HEK293T (cell line): Measurements from ENCODE around the gene PPP1R37.
A peak's percentile ranks its signal among the peaks of the same experiment; 100 is the strongest.

ENCODE experiments used
- CTCF ChIA-PET: fragments of 350-600 bp; formaldehyde crosslinking; extraction: SDS; loops from one replicate; lab custom pipeline; 2021; ENCODE audit warnings: antibody characterized with exemption, inconsistent platforms; lab: Yijun Ruan, JAX
- POLR2A ChIA-PET: fragments of 350-600 bp; formaldehyde crosslinking; extraction: SDS; loops from one replicate; lab custom pipeline; 2020; ENCODE audit warnings: antibody characterized with exemption, inconsistent platforms; lab: Yijun Ruan, JAX
- DNase-seq: peaks from one replicate; pipeline ENCODE4 v3.0.0; 2012; ENCODE audit warnings: mixed read lengths; ENCODE audit errors: extremely low spot score
- ARNT ChIP-seq: fragments of 450-650 bp; IDR thresholded peaks from 2 replicates; pipeline ENCODE4 v1.6.1; 2017; ENCODE audit warnings: mild to moderate bottlenecking
- BHLHE40 ChIP-seq: fragments of 450-650 bp; IDR thresholded peaks from 2 replicates; pipeline ENCODE4 v1.6.1; 2016; ENCODE audit warnings: mild to moderate bottlenecking, moderate library complexity, borderline replicate concordance
- CTBP1 ChIP-seq: fragments of 450-650 bp; IDR thresholded peaks from 2 replicates; pipeline ENCODE4 v1.6.1; 2016; ENCODE audit warnings: borderline replicate concordance
- ELF4 ChIP-seq: fragments of 450-650 bp; IDR thresholded peaks from 2 replicates; pipeline ENCODE4 v1.6.1; 2017; ENCODE audit warnings: antibody characterized with exemption
- FOXA1 ChIP-seq: fragments of 450-650 bp; IDR thresholded peaks from 2 replicates; pipeline ENCODE4 v1.6.1; 2016; ENCODE audit warnings: mild to moderate bottlenecking
- FOXK2 ChIP-seq: fragments of 450-650 bp; IDR thresholded peaks from 2 replicates; pipeline ENCODE4 v1.6.1; 2016; ENCODE audit warnings: mild to moderate bottlenecking
- FOXM1 ChIP-seq: fragments of 450-650 bp; IDR thresholded peaks from 2 replicates; pipeline ENCODE4 v1.6.1; 2017; ENCODE audit warnings: mild to moderate bottlenecking, borderline replicate concordance
- HDGF ChIP-seq: fragments of 450-650 bp; IDR thresholded peaks from 2 replicates; pipeline ENCODE4 v1.6.1; 2017; ENCODE audit warnings: antibody characterized with exemption, borderline replicate concordance
- L3MBTL2 ChIP-seq: fragments of 450-650 bp; conservative IDR thresholded peaks from 2 replicates; pipeline ENCODE4 v1.6.1; 2016; ENCODE audit warnings: mild to moderate bottlenecking
- LEF1 ChIP-seq: fragments of 450-650 bp; IDR thresholded peaks from 2 replicates; pipeline ENCODE4 v1.6.1; 2017; ENCODE audit warnings: mild to moderate bottlenecking, borderline replicate concordance
- NFRKB ChIP-seq: fragments of 450-650 bp; IDR thresholded peaks from 2 replicates; pipeline ENCODE4 v1.6.1; 2016; ENCODE audit warnings: mild to moderate bottlenecking, moderate library complexity
- SP1 ChIP-seq: fragments of 450-650 bp; IDR thresholded peaks from 2 replicates; pipeline ENCODE4 v1.6.1; 2017
- SUZ12 ChIP-seq: fragments of 450-650 bp; IDR thresholded peaks from 2 replicates; pipeline ENCODE4 v1.6.1; 2016; ENCODE audit warnings: mild to moderate bottlenecking
- TARDBP ChIP-seq: fragments of 450-650 bp; IDR thresholded peaks from 2 replicates; pipeline ENCODE4 v1.6.1; 2016
- ZNF384 ChIP-seq: fragments of 450-650 bp; IDR thresholded peaks from 2 replicates; pipeline ENCODE4 v1.6.1; 2016
- TF ChIP-seq, protein P1 (sequence below): fragments of 450-650 bp; IDR thresholded peaks from 2 replicates; pipeline ENCODE4 v1.6.1; 2016

PPP1R37 gene

GRCh38 chr19:45151320-45151719 lies 58.3 kb downstream of the PPP1R37 start:
- ChIA-PET POLR2A (no interaction called here), CTCF (no interaction called here)
- no peak for DNase-seq
- TF ChIP-seq LEF1 (no peak), ELF4 (no peak), SP1 (no peak)
- TF ChIP-seq, protein P1, sequence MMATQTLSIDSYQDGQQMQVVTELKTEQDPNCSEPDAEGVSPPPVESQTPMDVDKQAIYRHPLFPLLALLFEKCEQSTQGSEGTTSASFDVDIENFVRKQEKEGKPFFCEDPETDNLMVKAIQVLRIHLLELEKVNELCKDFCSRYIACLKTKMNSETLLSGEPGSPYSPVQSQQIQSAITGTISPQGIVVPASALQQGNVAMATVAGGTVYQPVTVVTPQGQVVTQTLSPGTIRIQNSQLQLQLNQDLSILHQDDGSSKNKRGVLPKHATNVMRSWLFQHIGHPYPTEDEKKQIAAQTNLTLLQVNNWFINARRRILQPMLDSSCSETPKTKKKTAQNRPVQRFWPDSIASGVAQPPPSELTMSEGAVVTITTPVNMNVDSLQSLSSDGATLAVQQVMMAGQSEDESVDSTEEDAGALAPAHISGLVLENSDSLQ, result no peak

GRCh38 chr19:45151821-45152503 lies 59.0 kb downstream of the PPP1R37 start:
- DNase-seq, result no peak
- TF ChIP-seq ELF4 (no peak), FOXA1 (no peak), CTBP1 (no peak), BHLHE40 (no peak), HDGF (no peak)
- ChIA-PET POLR2A (no interaction called here), CTCF (no interaction called here)

GRCh38 chr19:45152504-45153338 lies 59.7 kb downstream of the PPP1R37 start:
- no peak for DNase-seq
- ChIA-PET POLR2A (no interaction called here), CTCF (no interaction called here)
- no peak for TF ChIP-seq SUZ12
- no peak for TF ChIP-seq ARNT
- TF ChIP-seq FOXK2, result no peak
- TF ChIP-seq, protein P1, result no peak
- TF ChIP-seq ZNF384, result no peak
- no peak for TF ChIP-seq BHLHE40
- no peak for TF ChIP-seq FOXM1
- no peak for TF ChIP-seq HDGF

DNA sequence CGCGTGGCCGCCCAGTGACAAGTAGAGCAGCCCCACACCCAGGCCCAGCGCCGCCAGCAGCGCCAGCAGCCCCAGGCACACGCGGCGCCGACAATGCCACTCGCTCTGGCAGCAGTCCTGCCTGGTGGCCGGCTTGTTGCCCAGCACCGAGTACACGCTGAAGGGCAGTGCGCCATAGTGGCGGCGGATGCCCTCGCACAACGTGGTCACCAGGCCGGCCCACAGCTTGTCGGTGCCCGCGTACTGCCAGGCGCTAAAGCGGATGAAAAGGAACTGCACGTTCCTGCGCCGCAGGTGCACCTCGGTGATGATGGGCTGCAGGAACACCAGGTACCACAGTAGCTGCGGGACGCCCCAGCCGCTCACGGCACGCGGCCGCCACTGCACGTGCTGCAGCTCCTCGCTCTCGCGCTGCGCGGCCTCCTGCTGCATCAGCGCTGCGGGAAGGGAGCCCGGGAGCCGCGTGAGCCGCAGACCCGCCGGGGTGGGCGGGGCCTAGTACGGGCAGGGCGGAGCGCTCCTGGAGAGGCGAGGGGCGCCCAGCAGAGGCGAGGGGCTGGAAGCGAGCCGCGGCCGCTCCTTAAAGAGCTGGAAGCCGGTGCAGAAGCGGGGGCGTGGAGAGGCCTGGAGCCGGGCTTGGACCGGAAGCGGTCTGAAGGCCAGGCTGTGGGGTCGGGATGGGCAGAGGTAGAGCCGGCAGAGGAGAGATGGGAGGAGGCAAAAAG lies 60.5 kb downstream of the PPP1R37 start:
- TF ChIP-seq BHLHE40, result no peak
- TF ChIP-seq L3MBTL2, result peak; percentile 80
- no peak for TF ChIP-seq NFRKB
- no peak for TF ChIP-seq CTBP1
- peak; percentile 71 for DNase-seq
- ChIA-PET POLR2A (no interaction called here), CTCF (no interaction called here)

DNA sequence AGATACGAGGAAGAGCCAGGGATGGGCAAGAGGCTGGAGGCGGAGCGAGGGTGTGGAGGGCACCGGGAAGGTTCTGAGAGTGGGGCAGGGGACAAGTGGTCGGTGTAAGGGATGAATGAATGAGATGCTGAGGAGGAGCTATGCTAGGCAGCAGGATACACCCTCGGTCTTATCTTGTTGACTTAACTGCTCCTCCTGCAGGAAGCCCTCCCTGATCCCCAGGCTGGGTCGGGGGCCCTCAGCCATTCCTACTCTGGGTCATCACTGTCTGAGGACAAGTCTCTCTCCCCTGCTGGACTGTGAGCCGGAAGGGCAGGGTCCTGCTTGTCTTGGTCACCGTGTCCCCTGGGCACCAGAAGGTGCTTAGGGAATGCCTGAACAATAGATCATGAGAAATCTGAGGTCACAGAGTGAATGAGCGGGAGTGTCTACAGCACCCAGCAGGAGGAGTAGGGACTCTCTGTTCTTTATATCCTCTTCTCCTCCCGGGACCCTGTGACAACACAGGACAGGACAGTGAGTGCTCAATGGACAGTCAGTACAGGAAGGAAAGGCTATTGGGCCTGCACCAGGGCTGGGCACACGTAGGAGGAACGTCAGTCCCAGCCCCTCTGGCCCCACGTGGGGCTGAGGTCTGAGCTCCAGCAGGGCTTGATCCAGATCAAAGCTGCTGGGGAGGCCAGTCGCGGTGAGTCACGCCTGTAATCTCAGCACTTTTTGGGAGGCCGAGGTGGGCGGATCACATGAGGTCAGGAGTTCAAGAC lies 61.3 kb downstream of the PPP1R37 start:
- ChIA-PET CTCF (interaction anchor here (1.0 kb wide), 1 partner anchor 323 kb away, joined by 3 read pairs; no protein-coding TSS in a partner anchor), POLR2A (no interaction called here)
- no peak for TF ChIP-seq ZNF384
- TF ChIP-seq, protein P1, result no peak
- no peak for TF ChIP-seq CTBP1
- no peak for TF ChIP-seq L3MBTL2
- TF ChIP-seq ELF4, result no peak
- TF ChIP-seq BHLHE40, result no peak
- no peak for TF ChIP-seq HDGF
- TF ChIP-seq FOXM1, result no peak
- no peak for TF ChIP-seq LEF1
- no peak for TF ChIP-seq TARDBP
- TF ChIP-seq ARNT, result no peak
- no peak for TF ChIP-seq FOXK2
- no peak for TF ChIP-seq SP1
- no peak for TF ChIP-seq NFRKB
- TF ChIP-seq FOXA1, result no peak
- TF ChIP-seq SUZ12, result no peak
- DNase-seq, result peak; percentile 38
